ENCODE data around the gene PRELP. TPM values are rescaled to one million over a fixed set of nuclear protein-coding genes. Genes with fewer than 3 reads are reported as not detected.

The PRELP gene
- total RNA-seq, 6 experiments from 2014 or later = 3.8 to 10.8 (median 5.4) TPM

DNA sequence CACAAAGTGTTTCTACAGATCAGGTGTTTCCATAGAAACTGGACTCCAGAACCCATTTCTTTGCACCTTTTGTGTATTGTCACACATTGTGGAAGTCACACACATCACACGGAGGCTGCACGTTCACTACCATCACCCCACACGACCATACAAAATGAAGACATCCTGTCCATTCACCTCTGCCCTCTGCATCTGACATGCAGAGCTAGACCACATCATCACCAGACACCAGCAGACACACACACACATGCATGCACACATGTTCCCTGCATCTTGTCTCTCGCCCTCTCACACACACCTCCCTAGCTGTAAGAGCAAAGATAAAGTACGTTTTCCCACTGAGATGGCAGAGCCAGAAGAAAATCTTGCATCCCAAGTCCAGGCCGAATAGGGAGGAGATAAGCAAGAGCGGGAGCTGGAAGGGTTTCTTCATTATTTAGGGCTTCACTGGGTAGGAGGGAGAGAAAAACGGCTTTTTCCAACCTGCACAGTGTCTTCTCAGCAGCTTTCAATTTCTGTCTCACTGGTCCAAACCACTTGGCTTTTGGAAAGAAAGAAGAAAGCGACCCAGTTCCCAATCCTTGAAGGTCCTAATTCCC is 709 bp downstream of the PRELP start:
- TF ChIP-seq, protein P1, sequence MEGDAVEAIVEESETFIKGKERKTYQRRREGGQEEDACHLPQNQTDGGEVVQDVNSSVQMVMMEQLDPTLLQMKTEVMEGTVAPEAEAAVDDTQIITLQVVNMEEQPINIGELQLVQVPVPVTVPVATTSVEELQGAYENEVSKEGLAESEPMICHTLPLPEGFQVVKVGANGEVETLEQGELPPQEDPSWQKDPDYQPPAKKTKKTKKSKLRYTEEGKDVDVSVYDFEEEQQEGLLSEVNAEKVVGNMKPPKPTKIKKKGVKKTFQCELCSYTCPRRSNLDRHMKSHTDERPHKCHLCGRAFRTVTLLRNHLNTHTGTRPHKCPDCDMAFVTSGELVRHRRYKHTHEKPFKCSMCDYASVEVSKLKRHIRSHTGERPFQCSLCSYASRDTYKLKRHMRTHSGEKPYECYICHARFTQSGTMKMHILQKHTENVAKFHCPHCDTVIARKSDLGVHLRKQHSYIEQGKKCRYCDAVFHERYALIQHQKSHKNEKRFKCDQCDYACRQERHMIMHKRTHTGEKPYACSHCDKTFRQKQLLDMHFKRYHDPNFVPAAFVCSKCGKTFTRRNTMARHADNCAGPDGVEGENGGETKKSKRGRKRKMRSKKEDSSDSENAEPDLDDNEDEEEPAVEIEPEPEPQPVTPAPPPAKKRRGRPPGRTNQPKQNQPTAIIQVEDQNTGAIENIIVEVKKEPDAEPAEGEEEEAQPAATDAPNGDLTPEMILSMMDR (IDR thresholded peaks at IDR 0.05) = no peak
- TF ChIP-seq POLR2A (IDR thresholded peaks at IDR 0.05) = no peak
- DNase-seq (no peak), ATAC-seq (no peak)
- intact Hi-C loops (cut with DNase I) = no loop called here
- H3K27ac ChIP-seq = peak overlapping the region; percentile 18 to 36 (median 28)
- H3K9me3 ChIP-seq = no peaks in the 10 kb centered on the region
- no peaks in the 10 kb centered on the region for H3K27me3 ChIP-seq
- H3K36me3 ChIP-seq = no peaks in the 10 kb centered on the region
- H3K4me1 ChIP-seq = no peaks in the 10 kb centered on the region
- 32% methylated on average over 9 of the region's 9 CpGs for WGBS (ENCODE audit: insufficient coverage, low coverage, low lambda C conversion rate, missing lambda C conversion rate)
- no peak overlapping the region for H3K4me3 ChIP-seq

DNA sequence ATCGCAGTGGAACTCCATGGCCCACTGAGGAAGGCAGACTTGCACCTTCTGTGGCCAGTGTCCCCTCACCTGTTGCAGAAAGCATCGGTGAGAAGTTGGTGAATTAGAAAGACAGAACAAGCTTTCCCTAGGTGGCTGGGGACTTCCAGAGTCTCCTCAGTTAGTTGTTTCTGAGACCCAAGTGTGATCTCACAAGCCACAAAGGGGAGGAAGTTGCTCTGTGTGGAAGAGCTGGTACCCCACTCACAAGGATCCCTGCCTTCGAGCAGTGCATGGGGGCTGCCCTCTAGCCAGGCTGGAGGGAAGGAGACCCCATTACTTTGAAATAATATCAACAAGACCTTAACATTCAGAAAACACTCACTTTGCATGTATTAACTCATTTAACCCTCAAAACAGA is 2.1 kb downstream of the PRELP start:
- H3K27me3 ChIP-seq = no peaks in the 10 kb centered on the region
- H3K4me1 ChIP-seq = no peaks in the 10 kb centered on the region
- H3K36me3 ChIP-seq = no peaks in the 10 kb centered on the region
- WGBS (ENCODE audit: insufficient coverage, low coverage, low lambda C conversion rate, missing lambda C conversion rate) = 62% methylated on average over 3 of the region's 3 CpGs
- ATAC-seq (no peak), DNase-seq (no peak)
- no peak for TF ChIP-seq POLR2A (IDR thresholded peaks at IDR 0.05)
- TF ChIP-seq, protein P1 (IDR thresholded peaks at IDR 0.05) = no peak
- intact Hi-C loops (cut with DNase I) = no loop called here
- H3K9me3 ChIP-seq = no peaks in the 10 kb centered on the region
- H3K4me3 ChIP-seq = no peak overlapping the region
- H3K27ac ChIP-seq = no peak overlapping the region

DNA sequence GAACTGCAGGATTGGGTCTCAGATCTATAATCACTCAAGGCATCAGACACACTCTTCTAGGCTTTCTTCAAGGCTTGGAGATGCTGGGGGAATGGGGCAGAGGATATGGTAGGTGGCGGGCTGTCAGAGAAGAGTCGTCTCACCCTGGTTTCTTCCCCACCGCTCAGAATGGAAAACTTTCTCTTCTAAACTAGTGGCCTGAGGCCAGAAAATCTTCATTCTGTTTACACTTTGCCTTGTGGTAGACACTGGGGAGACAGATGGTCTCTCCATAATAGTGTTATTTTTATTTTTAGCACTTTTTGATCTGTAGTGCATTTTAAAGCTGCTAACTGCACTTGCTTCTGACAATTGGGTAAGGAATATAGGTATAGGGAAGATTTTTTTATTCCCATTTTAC is 2.6 kb downstream of the PRELP start:
- Histone ChIP-seq H3K36me3 (no peaks in the 10 kb centered on the region), H3K4me1 (no peaks in the 10 kb centered on the region), H3K27ac (no peak overlapping the region), H3K9me3 (no peaks in the 10 kb centered on the region), H3K4me3 (no peak overlapping the region), H3K27me3 (no peaks in the 10 kb centered on the region)
- no peak for ATAC-seq
- TF ChIP-seq POLR2A (IDR thresholded peaks at IDR 0.05) = no peak
- TF ChIP-seq, protein P1 (IDR thresholded peaks at IDR 0.05) = no peak
- WGBS (ENCODE audit: insufficient coverage, low coverage, low lambda C conversion rate, missing lambda C conversion rate) = 74% methylated on average over 3 of the region's 3 CpGs
- no peak for DNase-seq
- intact Hi-C loops (cut with DNase I) = no loop called here

DNA sequence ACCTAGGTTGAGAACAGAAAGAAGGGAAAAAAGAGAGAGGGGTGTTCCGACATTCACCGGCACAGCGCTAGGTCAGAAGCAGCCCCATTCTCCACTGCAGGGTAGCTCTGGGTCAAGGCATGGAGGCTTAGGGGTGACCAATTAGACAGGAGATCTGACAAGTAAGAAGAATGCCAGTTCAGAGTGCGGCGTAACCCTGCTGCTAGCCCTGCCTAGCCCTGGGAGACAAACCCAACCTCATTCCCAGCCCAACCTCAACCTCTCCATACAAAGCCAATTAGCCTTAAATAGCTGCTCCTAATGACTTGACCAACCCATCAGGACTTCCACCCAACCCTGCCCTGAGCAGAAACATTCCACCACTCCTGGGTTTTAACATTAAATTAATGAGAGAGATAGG is 3.4 kb downstream of the PRELP start:
- intact Hi-C loops (cut with DNase I) = no loop called here
- WGBS (ENCODE audit: insufficient coverage, low coverage, low lambda C conversion rate, missing lambda C conversion rate) = 82% methylated on average over 5 of the region's 5 CpGs
- Histone ChIP-seq H3K27ac (peak overlapping the region in 1 of 3 donors; percentile 20), H3K4me3 (no peak overlapping the region), H3K27me3 (no peaks in the 10 kb centered on the region), H3K9me3 (no peaks in the 10 kb centered on the region), H3K4me1 (no peaks in the 10 kb centered on the region), H3K36me3 (no peaks in the 10 kb centered on the region)
- no peak for TF ChIP-seq POLR2A (IDR thresholded peaks at IDR 0.05)
- TF ChIP-seq, protein P1 (IDR thresholded peaks at IDR 0.05) = no peak
- ATAC-seq = no peak
- DNase-seq = no peak
